Activated B cell treated with CpG ODN at 0.5 μM for 24 hours (primary cell): ENCODE results near the gene CEP170. TPM values are rescaled to one million over a fixed set of nuclear protein-coding genes. Genes with fewer than 3 reads are reported as not detected.

Experiments
- ATAC-seq: fragments of 200-7000 bp; cut with Tn5 transposase; one replicate; pipeline ENCODE4 v1.10.0; 2021; ENCODE audit warnings: low read depth, mild to moderate bottlenecking, moderate library complexity
- CTCF ChIA-PET: fragments of 350-600 bp; sonication (Branson Sonifier 250); formaldehyde crosslinking; loops from one replicate; lab custom pipeline; 2021; ENCODE audit warnings: antibody characterized with exemption; lab: Charles Lee
- POLR2A ChIA-PET: fragments of 350-600 bp; sonication (Branson Sonifier 250); formaldehyde crosslinking; loops from one replicate; lab custom pipeline; 2021; ENCODE audit warnings: antibody characterized with exemption; lab: Charles Lee
- DNase-seq: peaks from one replicate; pipeline ENCODE4 v3.0.0; 2022
- H3K27ac Mint-ChIP-seq: one replicate; pipeline ENCODE4 v1.8.0; 2020; ENCODE audit warnings: mixed read lengths
- H3K27me3 Mint-ChIP-seq: one replicate; pipeline ENCODE4 v1.8.0; 2021; ENCODE audit warnings: mixed read lengths
- H3K36me3 Mint-ChIP-seq: one replicate; pipeline ENCODE4 v1.8.0; 2021; ENCODE audit warnings: low read depth, mixed read lengths
- H3K4me1 Mint-ChIP-seq: one replicate; pipeline ENCODE4 v1.8.0; 2021; ENCODE audit warnings: mixed read lengths
- H3K4me3 Mint-ChIP-seq: one replicate; pipeline ENCODE4 v1.8.0; 2020; ENCODE audit warnings: mild to moderate bottlenecking, mixed read lengths
- H3K9me3 Mint-ChIP-seq: one replicate; pipeline ENCODE4 v1.8.0; 2020; ENCODE audit warnings: mixed read lengths
- intact Hi-C: fragments of 100-400 bp; cut with micrococcal nuclease; formaldehyde crosslinking; loops from one replicate; pipeline ENCODE4 v1.15.1; 2024
- total RNA-seq: library from RNA; stranded (reverse); gene quantifications from 2 replicates; pipeline ENCODE4 v1.2.3, GENCODE V29; 2022
- TF ChIP-seq, protein P1 (sequence below): fragments of 200-600 bp; IDR thresholded peaks from one replicate; pipeline ENCODE4 v1.8.0; 2022; ENCODE audit warnings: antibody characterized with exemption, mild to moderate bottlenecking

Gene CEP170
- total RNA-seq, 1 donor from 2014 or later: 91.9 TPM

DNA sequence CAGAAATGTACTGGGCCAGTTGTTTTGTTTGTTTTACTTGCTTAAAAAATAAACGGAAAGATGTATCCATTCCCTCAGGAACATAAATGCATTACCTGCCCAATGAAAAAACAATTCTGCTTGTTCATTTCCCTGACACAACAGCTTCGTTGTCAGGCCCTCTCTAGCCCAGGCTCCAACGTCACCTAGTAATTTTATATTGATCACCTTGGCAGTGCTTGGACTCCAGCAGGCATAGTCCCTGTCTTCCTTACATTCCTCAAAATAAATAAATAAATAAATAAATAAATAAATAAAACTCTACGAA lies 1.2 kb downstream of the CEP170 start:
- ChIA-PET CTCF (interaction anchor here (1.0 to 1.4 kb wide), 2 partner anchors 10 to 34 kb away, joined by 3 read pairs; no protein-coding TSS in a partner anchor), POLR2A (interaction anchor here (1.2 to 4.5 kb wide), 7 partner anchors 10 to 1610 kb away, joined by 3 to 66 read pairs (median 8); partner anchors contain the start of gene HNRNPU)
- Mint-ChIP-seq H3K36me3 (peaks cover 18% of the 10 kb centered on the region), H3K27ac (peak overlapping the region; percentile 95), H3K9me3 (no peaks in the 10 kb centered on the region), H3K4me1 (peaks cover 50% of the 10 kb centered on the region), H3K4me3 (peak overlapping the region; percentile 98), H3K27me3 (no peaks in the 10 kb centered on the region)
- intact Hi-C loops: loop anchor here (2.0 to 10.0 kb wide), 6 partner anchors 17 to 1691 kb away; partner anchors contain the start of gene AKT3
- ATAC-seq: no peak
- TF ChIP-seq, protein P1, sequence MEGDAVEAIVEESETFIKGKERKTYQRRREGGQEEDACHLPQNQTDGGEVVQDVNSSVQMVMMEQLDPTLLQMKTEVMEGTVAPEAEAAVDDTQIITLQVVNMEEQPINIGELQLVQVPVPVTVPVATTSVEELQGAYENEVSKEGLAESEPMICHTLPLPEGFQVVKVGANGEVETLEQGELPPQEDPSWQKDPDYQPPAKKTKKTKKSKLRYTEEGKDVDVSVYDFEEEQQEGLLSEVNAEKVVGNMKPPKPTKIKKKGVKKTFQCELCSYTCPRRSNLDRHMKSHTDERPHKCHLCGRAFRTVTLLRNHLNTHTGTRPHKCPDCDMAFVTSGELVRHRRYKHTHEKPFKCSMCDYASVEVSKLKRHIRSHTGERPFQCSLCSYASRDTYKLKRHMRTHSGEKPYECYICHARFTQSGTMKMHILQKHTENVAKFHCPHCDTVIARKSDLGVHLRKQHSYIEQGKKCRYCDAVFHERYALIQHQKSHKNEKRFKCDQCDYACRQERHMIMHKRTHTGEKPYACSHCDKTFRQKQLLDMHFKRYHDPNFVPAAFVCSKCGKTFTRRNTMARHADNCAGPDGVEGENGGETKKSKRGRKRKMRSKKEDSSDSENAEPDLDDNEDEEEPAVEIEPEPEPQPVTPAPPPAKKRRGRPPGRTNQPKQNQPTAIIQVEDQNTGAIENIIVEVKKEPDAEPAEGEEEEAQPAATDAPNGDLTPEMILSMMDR: no peak
- DNase-seq: no peak

DNA sequence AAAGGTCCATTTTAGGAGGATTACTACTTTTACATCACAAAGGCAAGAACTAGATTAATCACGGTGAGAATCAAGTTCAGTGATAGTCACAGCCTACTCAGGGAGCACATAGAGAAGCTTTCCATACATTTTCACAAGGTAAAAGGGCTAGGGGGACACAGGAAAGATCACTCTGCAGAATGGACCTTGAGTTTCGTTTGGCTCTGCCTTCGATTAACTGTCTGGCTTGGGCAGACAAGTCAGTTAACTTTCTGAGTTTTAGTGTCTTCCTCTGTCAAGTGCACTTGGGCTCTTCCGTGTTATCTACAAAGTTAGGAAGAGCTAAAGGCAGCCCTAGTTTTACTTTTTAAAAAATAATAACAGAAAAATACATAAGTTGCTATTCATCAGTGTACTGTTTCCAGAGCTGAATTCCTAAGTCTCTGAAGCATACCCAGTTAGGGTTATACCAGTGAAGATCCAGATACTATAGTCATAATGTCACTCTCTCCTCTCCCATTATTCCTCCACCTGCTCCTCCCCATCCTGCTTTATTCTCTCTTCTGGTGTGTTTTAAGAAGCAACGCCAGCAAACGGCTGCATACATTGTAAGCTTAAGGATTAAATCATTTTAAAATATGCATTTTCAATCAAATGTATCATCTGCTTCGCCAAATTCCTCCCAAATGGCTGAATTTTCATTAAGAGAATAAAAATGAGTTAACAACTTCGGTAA lies 1.7 kb downstream of the CEP170 start:
- ATAC-seq (no peak), DNase-seq (no peak)
- POLR2A ChIA-PET: interaction anchor here (1.2 to 4.5 kb wide), 5 partner anchors 10 to 69 kb away, joined by 3 to 66 read pairs (median 8); no protein-coding TSS in a partner anchor
- H3K9me3 Mint-ChIP-seq: no peaks in the 10 kb centered on the region
- peaks cover 19% of the 10 kb centered on the region for H3K36me3 Mint-ChIP-seq
- TF ChIP-seq, protein P1: no peak
- CTCF ChIA-PET: interaction anchor here (1.0 to 1.4 kb wide), 2 partner anchors 9 to 34 kb away, joined by 3 read pairs; no protein-coding TSS in a partner anchor
- peaks cover 55% of the 10 kb centered on the region for H3K4me1 Mint-ChIP-seq
- intact Hi-C loops: loop anchor here (2.0 to 10.0 kb wide), 2 partner anchors 17 to 1691 kb away; no protein-coding TSS in a partner anchor
- H3K27me3 Mint-ChIP-seq: no peaks in the 10 kb centered on the region
- H3K27ac Mint-ChIP-seq: peak overlapping the region; percentile 95
- H3K4me3 Mint-ChIP-seq: peak overlapping the region; percentile 98

DNA sequence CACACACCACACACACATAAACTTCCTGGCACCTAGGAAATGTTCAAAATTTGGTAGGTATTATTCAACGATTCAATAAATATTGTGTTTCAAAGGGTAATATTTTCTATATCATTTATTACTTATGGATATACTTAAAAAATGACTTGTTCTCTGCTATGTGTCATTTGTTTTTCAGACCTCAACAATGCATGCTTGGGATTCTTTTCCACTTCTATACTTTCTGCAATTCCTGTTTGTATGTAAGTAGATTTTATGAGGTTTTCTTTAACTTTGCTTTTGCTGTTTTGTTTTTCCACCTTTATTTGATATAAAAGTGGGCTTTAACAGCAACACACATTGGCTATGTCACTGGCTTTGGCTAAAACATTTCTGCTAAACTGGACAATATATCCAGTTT lies 3.5 kb downstream of the CEP170 start:
- intact Hi-C loops: loop anchor here (10.0 kb wide), 1 partner anchor 1693 kb away; no protein-coding TSS in a partner anchor
- CTCF ChIA-PET: no interaction called here
- H3K36me3 Mint-ChIP-seq: peaks cover 19% of the 10 kb centered on the region
- no peak for DNase-seq
- H3K4me3 Mint-ChIP-seq: peak overlapping the region; percentile 1
- ATAC-seq: no peak
- no peaks in the 10 kb centered on the region for H3K27me3 Mint-ChIP-seq
- TF ChIP-seq, protein P1: no peak
- H3K4me1 Mint-ChIP-seq: peaks cover 65% of the 10 kb centered on the region
- POLR2A ChIA-PET: interaction anchor here (1.0 kb wide), 1 partner anchor 38 kb away, joined by 3 read pairs; no protein-coding TSS in a partner anchor
- no peaks in the 10 kb centered on the region for H3K9me3 Mint-ChIP-seq
- peak overlapping the region; percentile 21 for H3K27ac Mint-ChIP-seq

DNA sequence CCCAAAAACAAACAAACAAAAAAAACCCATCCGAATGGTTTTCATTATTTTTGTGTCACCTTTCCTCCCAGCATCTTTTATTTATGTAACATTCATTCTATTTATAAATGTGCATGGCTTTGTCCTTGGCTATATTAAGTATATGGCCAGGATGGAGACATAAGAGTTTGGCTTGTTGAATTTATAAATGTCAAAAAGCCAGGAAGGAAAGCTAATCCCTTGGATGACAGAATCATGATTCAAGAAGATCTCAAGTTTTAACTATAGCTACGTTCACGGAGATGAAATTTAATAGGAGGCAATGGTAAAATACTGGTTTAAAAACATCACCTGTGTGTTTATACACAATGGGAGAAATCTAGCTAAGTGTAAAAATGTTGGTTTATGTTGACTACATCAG lies 5.0 kb downstream of the CEP170 start:
- DNase-seq: no peak
- TF ChIP-seq, protein P1: no peak
- Mint-ChIP-seq H3K27ac (peak overlapping the region; percentile 18), H3K36me3 (peaks cover 10% of the 10 kb centered on the region), H3K9me3 (no peaks in the 10 kb centered on the region), H3K4me3 (no peak overlapping the region), H3K4me1 (peaks cover 67% of the 10 kb centered on the region), H3K27me3 (no peaks in the 10 kb centered on the region)
- ATAC-seq: no peak
- intact Hi-C loops: loop anchor here (10.0 kb wide), 1 partner anchor 1695 kb away; no protein-coding TSS in a partner anchor
- ChIA-PET POLR2A (interaction anchor here (0.6 kb wide), 1 partner anchor 72 kb away, joined by 3 read pairs; no protein-coding TSS in a partner anchor), CTCF (no interaction called here)

DNA sequence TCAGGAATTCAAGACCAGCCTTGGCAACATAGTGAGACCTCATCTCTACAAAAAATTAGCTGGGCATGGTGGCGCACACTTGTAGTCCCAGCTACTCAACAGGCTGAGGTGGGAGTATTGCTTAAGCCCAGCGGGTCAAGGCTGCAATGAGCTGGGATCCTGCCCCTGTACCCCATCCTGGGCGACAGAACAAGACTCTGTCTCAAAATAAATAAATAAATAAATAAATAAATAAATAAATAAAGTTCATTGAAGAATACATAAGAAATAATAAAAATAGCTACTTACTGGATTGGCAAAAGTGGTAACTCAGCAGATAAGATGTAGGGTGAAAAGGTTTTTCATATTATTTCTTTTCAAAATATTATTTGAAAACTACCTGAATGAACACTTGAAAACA lies 5.9 kb downstream of the CEP170 start:
- H3K27me3 Mint-ChIP-seq: no peaks in the 10 kb centered on the region
- no peak for ATAC-seq
- no peak overlapping the region for H3K4me3 Mint-ChIP-seq
- ChIA-PET CTCF (no interaction called here), POLR2A (no interaction called here)
- TF ChIP-seq, protein P1: no peak
- H3K9me3 Mint-ChIP-seq: no peaks in the 10 kb centered on the region
- H3K27ac Mint-ChIP-seq: no peak overlapping the region
- H3K4me1 Mint-ChIP-seq: peaks cover 72% of the 10 kb centered on the region
- DNase-seq: no peak
- H3K36me3 Mint-ChIP-seq: peaks cover 5% of the 10 kb centered on the region
- intact Hi-C loops: no loop called here
